Measurements from ENCODE around the gene LEKR1.

Gene LEKR1

DNA sequence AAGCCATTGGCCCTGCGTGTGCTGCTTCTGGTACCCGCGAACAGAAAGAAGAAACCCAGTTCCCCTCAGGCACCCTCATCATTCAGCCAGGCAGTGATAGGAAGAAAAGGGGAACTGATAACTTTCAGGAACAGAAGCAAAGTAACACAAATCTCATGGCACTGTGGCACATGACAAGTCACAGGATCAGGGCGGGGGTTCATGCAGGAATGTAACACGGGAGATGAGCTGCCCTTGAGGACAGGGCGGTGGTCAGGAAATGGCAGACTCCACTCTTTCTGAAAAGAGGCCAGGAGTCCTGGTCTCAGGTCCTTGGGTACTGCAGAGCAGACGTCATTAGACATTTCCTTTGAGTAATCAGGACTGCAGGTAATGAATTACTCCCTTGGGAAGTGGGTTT lies 238.2 kb downstream of the LEKR1 start:
- H3K9me3 ChIP-seq (ENCODE audit: control insufficient read depth, insufficient read depth, low read depth, low read length) = no peaks in the 10 kb centered on the region
- TF ChIP-seq ZNF768 (tag by site-specific recombination; IDR thresholded peaks at IDR 0.05) (no peak), ZNF677 (tag by site-specific recombination; IDR thresholded peaks at IDR 0.05) (no peak), ZNF561 (tag by site-specific recombination; IDR thresholded peaks at IDR 0.05; ENCODE audit: borderline replicate concordance) (no peak), ZNF2 (tag by site-specific recombination; IDR thresholded peaks at IDR 0.05) (no peak), ZNF416 (tag by site-specific recombination; IDR thresholded peaks at IDR 0.05) (no peak), ZNF549 (tag by site-specific recombination; IDR thresholded peaks at IDR 0.05) (no peak), ZNF184 (tag by site-specific recombination; IDR thresholded peaks at IDR 0.05) (no peak), GFI1B (tag by site-specific recombination; IDR thresholded peaks at IDR 0.05) (no peak), ZNF707 (tag by site-specific recombination; IDR thresholded peaks at IDR 0.05) (no peak), ZSCAN30 (tag by site-specific recombination; IDR thresholded peaks at IDR 0.05) (no peak), ZFP41 (tag by site-specific recombination; IDR thresholded peaks at IDR 0.05; ENCODE audit: borderline replicate concordance) (no peak), ZNF132 (tag by site-specific recombination; IDR thresholded peaks at IDR 0.05; ENCODE audit: borderline replicate concordance) (no peak), ZNF366 (tag by site-specific recombination; conservative IDR thresholded peaks at IDR 0.05) (no peak)
- TF ChIP-seq, protein P1, sequence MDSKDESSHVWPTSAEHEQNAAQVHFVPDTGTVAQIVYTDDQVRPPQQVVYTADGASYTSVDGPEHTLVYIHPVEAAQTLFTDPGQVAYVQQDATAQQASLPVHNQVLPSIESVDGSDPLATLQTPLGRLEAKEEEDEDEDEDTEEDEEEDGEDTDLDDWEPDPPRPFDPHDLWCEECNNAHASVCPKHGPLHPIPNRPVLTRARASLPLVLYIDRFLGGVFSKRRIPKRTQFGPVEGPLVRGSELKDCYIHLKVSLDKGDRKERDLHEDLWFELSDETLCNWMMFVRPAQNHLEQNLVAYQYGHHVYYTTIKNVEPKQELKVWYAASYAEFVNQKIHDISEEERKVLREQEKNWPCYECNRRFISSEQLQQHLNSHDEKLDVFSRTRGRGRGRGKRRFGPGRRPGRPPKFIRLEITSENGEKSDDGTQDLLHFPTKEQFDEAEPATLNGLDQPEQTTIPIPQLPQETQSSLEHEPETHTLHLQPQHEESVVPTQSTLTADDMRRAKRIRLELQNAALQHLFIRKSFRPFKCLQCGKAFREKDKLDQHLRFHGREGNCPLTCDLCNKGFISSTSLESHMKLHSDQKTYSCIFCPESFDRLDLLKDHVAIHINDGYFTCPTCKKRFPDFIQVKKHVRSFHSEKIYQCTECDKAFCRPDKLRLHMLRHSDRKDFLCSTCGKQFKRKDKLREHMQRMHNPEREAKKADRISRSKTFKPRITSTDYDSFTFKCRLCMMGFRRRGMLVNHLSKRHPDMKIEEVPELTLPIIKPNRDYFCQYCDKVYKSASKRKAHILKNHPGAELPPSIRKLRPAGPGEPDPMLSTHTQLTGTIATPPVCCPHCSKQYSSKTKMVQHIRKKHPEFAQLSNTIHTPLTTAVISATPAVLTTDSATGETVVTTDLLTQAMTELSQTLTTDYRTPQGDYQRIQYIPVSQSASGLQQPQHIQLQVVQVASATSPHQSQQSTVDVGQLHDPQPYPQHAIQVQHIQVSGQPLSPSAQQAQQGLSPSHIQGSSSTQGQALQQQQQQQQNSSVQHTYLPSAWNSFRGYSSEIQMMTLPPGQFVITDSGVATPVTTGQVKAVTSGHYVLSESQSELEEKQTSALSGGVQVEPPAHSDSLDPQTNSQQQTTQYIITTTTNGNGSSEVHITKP (tag by site-specific recombination; IDR thresholded peaks at IDR 0.05) = no peak
- CTCF ChIA-PET = no interaction called here
- H3K36me3 ChIP-seq (ENCODE audit: control insufficient read depth in 2 of 2, insufficient read depth in 1 of 2, low read length in 2 of 2) = no peaks in the 10 kb centered on the region
- no peak overlapping the region for H3K27ac ChIP-seq (ENCODE audit: extremely low read depth, low read depth, low read length)
- POLR2A ChIA-PET = no interaction called here
- no peaks in the 10 kb centered on the region; the same call in 1 of the 2 replicates for H3K4me1 ChIP-seq (ENCODE audit: control insufficient read depth, insufficient read depth, low read length)
- H3K4me3 ChIP-seq (ENCODE audit: low read depth, low read length) = no peak overlapping the region

DNA sequence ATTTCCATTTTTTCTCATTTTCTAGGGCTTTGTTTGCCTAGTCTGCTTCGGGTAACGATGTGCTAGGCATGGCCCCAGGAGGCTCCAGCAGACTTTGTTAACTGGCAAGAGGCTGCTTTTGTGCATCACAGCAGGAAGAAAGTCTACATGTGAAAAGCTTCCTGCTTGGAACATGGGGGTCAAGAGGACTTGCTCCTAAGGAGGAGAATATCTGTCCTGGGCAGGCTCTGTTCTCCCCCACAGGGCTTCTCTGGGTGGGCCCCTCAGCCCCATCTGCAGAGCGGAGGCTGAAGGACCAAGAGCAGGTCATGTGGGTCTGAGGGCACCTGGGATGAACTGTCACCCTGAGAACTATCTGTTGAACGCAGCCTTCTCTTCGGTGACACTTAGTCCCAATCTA lies 239.0 kb downstream of the LEKR1 start:
- no peaks in the 10 kb centered on the region; the same call in 1 of the 2 replicates for H3K4me1 ChIP-seq (ENCODE audit: control insufficient read depth, insufficient read depth, low read length)
- CTCF ChIA-PET = interaction anchor here (0.6 to 0.9 kb wide), 2 partner anchors 10 to 19 kb away, joined by 3 read pairs; no protein-coding TSS in a partner anchor
- no peak for TF ChIP-seq TCF7L2 (IDR thresholded peaks at IDR 0.05; ENCODE audit: borderline replicate concordance, low read depth, low read length)
- no peak for TF ChIP-seq GLI2 (tag by site-specific recombination; IDR thresholded peaks at IDR 0.05; ENCODE audit: borderline replicate concordance, low read depth)
- TF ChIP-seq ZIC2 (tag by site-specific recombination; IDR thresholded peaks at IDR 0.05) = 0 out of 2 replicates have a peak, but pooled peaks have one; percentile 38
- TF ChIP-seq ZNF660 (tag by site-specific recombination; IDR thresholded peaks at IDR 0.05) = no peak
- no peaks in the 10 kb centered on the region for H3K9me3 ChIP-seq (ENCODE audit: control insufficient read depth, insufficient read depth, low read depth, low read length)
- POLR2A ChIA-PET = interaction anchor here (1.0 kb wide), 1 partner anchor 24 kb away, joined by 3 read pairs; no protein-coding TSS in a partner anchor
- no peak overlapping the region for H3K27ac ChIP-seq (ENCODE audit: extremely low read depth, low read depth, low read length)
- H3K4me3 ChIP-seq (ENCODE audit: low read depth, low read length) = no peak overlapping the region
- H3K36me3 ChIP-seq (ENCODE audit: control insufficient read depth in 2 of 2, insufficient read depth in 1 of 2, low read length in 2 of 2) = no peaks in the 10 kb centered on the region

DNA sequence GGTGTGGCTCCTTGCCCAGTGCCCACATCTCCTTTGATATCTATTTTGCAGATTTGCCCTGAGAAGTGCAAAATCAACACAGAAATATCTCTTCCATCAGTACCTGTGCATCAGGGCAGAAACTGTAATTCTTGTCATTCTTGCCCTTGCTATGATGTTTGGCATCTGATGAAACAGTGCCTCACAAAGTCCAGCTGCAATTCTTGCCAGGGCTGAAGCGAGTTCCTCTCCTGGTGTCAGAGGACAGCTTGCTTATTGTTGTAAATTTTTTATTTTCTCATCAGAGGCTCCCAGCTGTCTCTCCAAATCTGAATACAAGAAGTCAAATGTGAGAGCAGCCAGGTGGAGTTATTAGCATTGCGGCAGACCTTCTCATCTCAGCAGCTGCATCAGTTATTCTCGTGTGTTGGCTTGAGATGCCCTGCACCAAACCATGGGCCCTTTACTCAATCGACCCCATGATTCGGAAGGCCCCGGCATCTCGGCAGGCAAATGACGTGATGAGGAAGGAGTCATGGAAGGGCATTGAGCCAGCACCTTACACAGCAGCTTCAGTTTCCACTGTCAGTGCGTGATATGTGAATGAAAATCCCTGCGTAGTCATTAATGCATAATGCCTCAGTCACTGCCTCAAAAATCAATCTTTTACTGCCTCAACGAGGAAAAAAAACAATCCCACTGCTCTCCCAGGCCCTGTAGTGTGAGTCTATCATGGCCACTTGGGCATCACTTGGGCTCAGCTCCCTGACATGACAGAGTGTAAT lies 240.4 kb downstream of the LEKR1 start:
- Histone ChIP-seq H3K9me3 (ENCODE audit: control insufficient read depth, insufficient read depth, low read depth, low read length) (no peaks in the 10 kb centered on the region), H3K27ac (ENCODE audit: extremely low read depth, low read depth, low read length) (no peak overlapping the region), H3K36me3 (ENCODE audit: control insufficient read depth in 2 of 2, insufficient read depth in 1 of 2, low read length in 2 of 2) (no peaks in the 10 kb centered on the region), H3K4me1 (ENCODE audit: control insufficient read depth, insufficient read depth, low read length) (no peaks in the 10 kb centered on the region; the same call in 1 of the 2 replicates), H3K4me3 (ENCODE audit: low read depth, low read length) (no peak overlapping the region)
- ChIA-PET CTCF (no interaction called here), POLR2A (no interaction called here)
- TF ChIP-seq ZNF157 (tag by site-specific recombination; IDR thresholded peaks at IDR 0.05) (no peak), ZNF423 (tag by site-specific recombination; IDR thresholded peaks at IDR 0.05) (no peak), ZNF560 (tag by site-specific recombination; IDR thresholded peaks at IDR 0.05; ENCODE audit: borderline replicate concordance) (no peak), HOXA7 (CRISPR knock-in tag; IDR thresholded peaks at IDR 0.05; ENCODE audit: borderline replicate concordance) (no peak), ZNF768 (tag by site-specific recombination; IDR thresholded peaks at IDR 0.05) (no peak)
